GM12878 (cell line): ENCODE data around the gene RNPS1. TPM values are rescaled to one million over a fixed set of nuclear protein-coding genes. Genes with fewer than 3 reads are reported as not detected.

Experiments
- CREB1 ChIP-seq: IDR thresholded peaks from 2 replicates; pipeline ENCODE4 v1.6.1; 2012; ENCODE audit warnings: low read depth, mild to moderate bottlenecking, inconsistent platforms
- EZH2 ChIP-seq: IDR thresholded peaks from 2 replicates; pipeline ENCODE4 v1.6.1; 2012; ENCODE audit warnings: low read depth, mild to moderate bottlenecking, control low read depth, inconsistent platforms, low read length, borderline replicate concordance; ENCODE audit not compliant: control insufficient read depth
- GATAD2B ChIP-seq: fragments of 450-650 bp; conservative IDR thresholded peaks from 2 replicates; pipeline ENCODE4 v1.6.1; 2017; ENCODE audit warnings: low read depth, mild to moderate bottlenecking, moderate library complexity
- IKZF1 ChIP-seq: fragments of 450-650 bp; conservative IDR thresholded peaks from 2 replicates; pipeline ENCODE4 v1.6.1; 2017; ENCODE audit warnings: antibody characterized with exemption, mild to moderate bottlenecking
- KDM1A ChIP-seq: fragments of 200-600 bp; sonication (generic); IDR thresholded peaks from 2 replicates; pipeline ENCODE4 v1.6.1; 2016; ENCODE audit warnings: borderline replicate concordance
- NBN ChIP-seq: fragments of 450-650 bp; IDR thresholded peaks from 2 replicates; pipeline ENCODE4 v1.6.1; 2016
- POLR2A ChIP-seq: IDR thresholded peaks from 2 replicates; pipeline ENCODE4 v1.6.1; 2011; ENCODE audit warnings: low read depth, mild to moderate bottlenecking, low read length
- POU2F2 ChIP-seq: IDR thresholded peaks from 3 replicates; pipeline ENCODE4 v1.6.1; 2011; ENCODE audit warnings: low read depth, mild to moderate bottlenecking, low read length, borderline replicate concordance
- PRDM15 ChIP-seq: fragments of 450-650 bp; formaldehyde crosslinking; IDR thresholded peaks from 2 replicates; pipeline ENCODE4 v1.4.0; 2020; ENCODE audit warnings: mild to moderate bottlenecking, moderate library complexity
- RELB ChIP-seq: fragments of 450-650 bp; IDR thresholded peaks from 2 replicates; pipeline ENCODE4 v1.6.1; 2017; ENCODE audit warnings: low read depth, mild to moderate bottlenecking, moderate library complexity
- TCF7 ChIP-seq: IDR thresholded peaks from 2 replicates; pipeline ENCODE4 v1.6.1; 2014; ENCODE audit warnings: antibody characterized with exemption, borderline replicate concordance
- WRNIP1 ChIP-seq: IDR thresholded peaks from 2 replicates; pipeline ENCODE4 v1.6.1; 2011; ENCODE audit warnings: low read depth, low read length, improper control_type of control experiment, borderline replicate concordance
- YY1 ChIP-seq: IDR thresholded peaks from 2 replicates; pipeline ENCODE4 v1.6.1; 2011; ENCODE audit warnings: low read depth, mild to moderate bottlenecking, low read length
- ZBED1 ChIP-seq: IDR thresholded peaks from 2 replicates; pipeline ENCODE4 v1.6.1; 2016; ENCODE audit warnings: borderline replicate concordance
- polyA plus RNA-seq, 11 experiments: library from polyadenylated mRNA; depleted of rRNA in 4 of 11; unstranded in 6 of 11; stranded (reverse) in 5 of 11; fragments of >200 nt; fragmentation: Nextera tagmentation in 4 of 11; fragmentation: Illumina TruSeq in 1 of 11; extraction: Ambion mirVana in 4 of 11; extraction: Trizol in 1 of 11; gene quantifications; 1 replicate in 1 of 11; 2 replicates in 10 of 11; pipeline versions ENCODE4 v1.2.1 to v1.2.3, GENCODE V29; 2011 to 2016; ENCODE audit warnings: inconsistent platforms in 2 of 11, missing spikeins in 2 of 11, low read depth in 1 of 11
- total RNA-seq, 4 experiments: library from RNA; depleted of rRNA in 3 of 4; stranded (reverse); fragments of >200 nt in 3 of 4; fragmentation: Illumina TruSeq in 1 of 4; extraction: Trizol in 1 of 4; gene quantifications; 2 replicates each; pipeline versions ENCODE4 v1.2.1 to v1.2.3, GENCODE V29; 2013 to 2021
- TF ChIP-seq, protein P1 (sequence below): fragments of 450-650 bp; formaldehyde crosslinking; IDR thresholded peaks from 2 replicates; pipeline ENCODE4 v1.4.0; 2022; ENCODE audit warnings: mild to moderate bottlenecking, moderate library complexity
- TF ChIP-seq, protein P2 (sequence below): fragments of 450-650 bp; IDR thresholded peaks from 2 replicates; pipeline ENCODE4 v1.6.1; 2017; ENCODE audit warnings: mild to moderate bottlenecking, low read depth, inconsistent platforms; ENCODE audit not compliant: poor library complexity, severe bottlenecking
- TF ChIP-seq, protein P3 (sequence below): fragments of 450-650 bp; conservative IDR thresholded peaks from 2 replicates; pipeline ENCODE4 v1.6.1; 2017; ENCODE audit warnings: mild to moderate bottlenecking, moderate library complexity

RNPS1 gene
- total and polyA plus RNA-seq, 10 of the 15 experiments (the other 5 are each of a cell fraction or from before 2014, with no cell fraction given): 38.2 to 359 (median 188) TPM

GRCh38 chr16:2267913-2268666 lies at the start of gene RNPS1 (continued):
- TF ChIP-seq, protein P1, sequence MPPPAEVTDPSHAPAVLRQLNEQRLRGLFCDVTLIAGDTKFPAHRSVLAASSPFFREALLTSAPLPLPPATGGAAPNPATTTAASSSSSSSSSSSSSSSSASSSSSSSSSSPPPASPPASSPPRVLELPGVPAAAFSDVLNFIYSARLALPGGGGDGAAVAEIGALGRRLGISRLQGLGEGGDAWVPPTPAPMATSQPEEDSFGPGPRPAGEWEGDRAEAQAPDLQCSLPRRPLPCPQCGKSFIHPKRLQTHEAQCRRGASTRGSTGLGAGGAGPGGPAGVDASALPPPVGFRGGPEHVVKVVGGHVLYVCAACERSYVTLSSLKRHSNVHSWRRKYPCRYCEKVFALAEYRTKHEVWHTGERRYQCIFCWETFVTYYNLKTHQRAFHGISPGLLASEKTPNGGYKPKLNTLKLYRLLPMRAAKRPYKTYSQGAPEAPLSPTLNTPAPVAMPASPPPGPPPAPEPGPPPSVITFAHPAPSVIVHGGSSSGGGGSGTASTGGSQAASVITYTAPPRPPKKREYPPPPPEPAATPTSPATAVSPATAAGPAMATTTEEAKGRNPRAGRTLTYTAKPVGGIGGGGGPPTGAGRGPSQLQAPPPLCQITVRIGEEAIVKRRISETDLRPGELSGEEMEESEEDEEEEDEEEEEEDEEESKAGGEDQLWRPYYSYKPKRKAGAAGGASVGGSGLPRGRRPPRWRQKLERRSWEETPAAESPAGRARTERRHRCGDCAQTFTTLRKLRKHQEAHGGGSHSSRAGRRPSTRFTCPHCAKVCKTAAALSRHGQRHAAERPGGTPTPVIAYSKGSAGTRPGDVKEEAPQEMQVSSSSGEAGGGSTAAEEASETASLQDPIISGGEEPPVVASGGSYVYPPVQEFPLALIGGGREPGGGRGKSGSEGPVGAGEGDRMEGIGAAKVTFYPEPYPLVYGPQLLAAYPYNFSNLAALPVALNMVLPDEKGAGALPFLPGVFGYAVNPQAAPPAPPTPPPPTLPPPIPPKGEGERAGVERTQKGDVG (CRISPR knock-in tag): 0 out of 2 replicates have a peak, but pooled peaks have one; percentile 14
- no peak for TF ChIP-seq EZH2
- peak; percentile 87 for TF ChIP-seq YY1
- TF ChIP-seq GATAD2B: peak; percentile 79
- peak; percentile 100 for TF ChIP-seq NBN
- TF ChIP-seq WRNIP1: no peak
- peak; percentile 41; the same call in 1 of the 2 replicates for TF ChIP-seq ZBED1
- TF ChIP-seq, protein P2, sequence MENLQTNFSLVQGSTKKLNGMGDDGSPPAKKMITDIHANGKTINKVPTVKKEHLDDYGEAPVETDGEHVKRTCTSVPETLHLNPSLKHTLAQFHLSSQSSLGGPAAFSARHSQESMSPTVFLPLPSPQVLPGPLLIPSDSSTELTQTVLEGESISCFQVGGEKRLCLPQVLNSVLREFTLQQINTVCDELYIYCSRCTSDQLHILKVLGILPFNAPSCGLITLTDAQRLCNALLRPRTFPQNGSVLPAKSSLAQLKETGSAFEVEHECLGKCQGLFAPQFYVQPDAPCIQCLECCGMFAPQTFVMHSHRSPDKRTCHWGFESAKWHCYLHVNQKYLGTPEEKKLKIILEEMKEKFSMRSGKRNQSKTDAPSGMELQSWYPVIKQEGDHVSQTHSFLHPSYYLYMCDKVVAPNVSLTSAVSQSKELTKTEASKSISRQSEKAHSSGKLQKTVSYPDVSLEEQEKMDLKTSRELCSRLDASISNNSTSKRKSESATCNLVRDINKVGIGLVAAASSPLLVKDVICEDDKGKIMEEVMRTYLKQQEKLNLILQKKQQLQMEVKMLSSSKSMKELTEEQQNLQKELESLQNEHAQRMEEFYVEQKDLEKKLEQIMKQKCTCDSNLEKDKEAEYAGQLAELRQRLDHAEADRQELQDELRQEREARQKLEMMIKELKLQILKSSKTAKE: no peak
- TF ChIP-seq CREB1: peak; percentile 100
- peak; percentile 99 for TF ChIP-seq RELB
- peak; percentile 96 for TF ChIP-seq POLR2A
- TF ChIP-seq KDM1A: no peak
- TF ChIP-seq TCF7: no peak
- peak; percentile 71 for TF ChIP-seq POU2F2
- TF ChIP-seq, protein P3, sequence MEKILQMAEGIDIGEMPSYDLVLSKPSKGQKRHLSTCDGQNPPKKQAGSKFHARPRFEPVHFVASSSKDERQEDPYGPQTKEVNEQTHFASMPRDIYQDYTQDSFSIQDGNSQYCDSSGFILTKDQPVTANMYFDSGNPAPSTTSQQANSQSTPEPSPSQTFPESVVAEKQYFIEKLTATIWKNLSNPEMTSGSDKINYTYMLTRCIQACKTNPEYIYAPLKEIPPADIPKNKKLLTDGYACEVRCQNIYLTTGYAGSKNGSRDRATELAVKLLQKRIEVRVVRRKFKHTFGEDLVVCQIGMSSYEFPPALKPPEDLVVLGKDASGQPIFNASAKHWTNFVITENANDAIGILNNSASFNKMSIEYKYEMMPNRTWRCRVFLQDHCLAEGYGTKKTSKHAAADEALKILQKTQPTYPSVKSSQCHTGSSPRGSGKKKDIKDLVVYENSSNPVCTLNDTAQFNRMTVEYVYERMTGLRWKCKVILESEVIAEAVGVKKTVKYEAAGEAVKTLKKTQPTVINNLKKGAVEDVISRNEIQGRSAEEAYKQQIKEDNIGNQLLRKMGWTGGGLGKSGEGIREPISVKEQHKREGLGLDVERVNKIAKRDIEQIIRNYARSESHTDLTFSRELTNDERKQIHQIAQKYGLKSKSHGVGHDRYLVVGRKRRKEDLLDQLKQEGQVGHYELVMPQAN: peak; percentile 92
- TF ChIP-seq PRDM15: peak; percentile 74
- peak; percentile 94 for TF ChIP-seq IKZF1
